ENCODE measurements around the gene LCE2D.

DNA sequence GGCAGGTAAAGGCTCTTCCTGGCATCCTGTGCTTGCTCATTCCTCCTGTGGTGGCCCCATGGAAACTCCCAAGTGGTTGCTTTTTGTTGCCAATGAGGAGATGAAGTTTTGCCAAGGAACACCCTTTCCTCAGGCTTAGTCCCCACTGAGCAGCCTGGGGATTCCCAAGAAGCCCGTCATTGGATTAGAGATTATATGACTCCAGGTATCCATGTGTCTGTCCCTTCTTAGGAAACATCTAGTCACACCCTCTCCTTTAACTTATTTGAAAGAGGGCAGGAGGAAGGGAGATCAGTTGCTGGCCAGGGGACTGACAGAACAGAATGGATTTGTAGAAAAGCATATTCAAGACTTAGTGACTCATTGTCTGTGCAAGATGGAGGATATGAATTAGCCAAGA lies 36.4 kb upstream of the LCE2D start:
- TF ChIP-seq, protein P1, sequence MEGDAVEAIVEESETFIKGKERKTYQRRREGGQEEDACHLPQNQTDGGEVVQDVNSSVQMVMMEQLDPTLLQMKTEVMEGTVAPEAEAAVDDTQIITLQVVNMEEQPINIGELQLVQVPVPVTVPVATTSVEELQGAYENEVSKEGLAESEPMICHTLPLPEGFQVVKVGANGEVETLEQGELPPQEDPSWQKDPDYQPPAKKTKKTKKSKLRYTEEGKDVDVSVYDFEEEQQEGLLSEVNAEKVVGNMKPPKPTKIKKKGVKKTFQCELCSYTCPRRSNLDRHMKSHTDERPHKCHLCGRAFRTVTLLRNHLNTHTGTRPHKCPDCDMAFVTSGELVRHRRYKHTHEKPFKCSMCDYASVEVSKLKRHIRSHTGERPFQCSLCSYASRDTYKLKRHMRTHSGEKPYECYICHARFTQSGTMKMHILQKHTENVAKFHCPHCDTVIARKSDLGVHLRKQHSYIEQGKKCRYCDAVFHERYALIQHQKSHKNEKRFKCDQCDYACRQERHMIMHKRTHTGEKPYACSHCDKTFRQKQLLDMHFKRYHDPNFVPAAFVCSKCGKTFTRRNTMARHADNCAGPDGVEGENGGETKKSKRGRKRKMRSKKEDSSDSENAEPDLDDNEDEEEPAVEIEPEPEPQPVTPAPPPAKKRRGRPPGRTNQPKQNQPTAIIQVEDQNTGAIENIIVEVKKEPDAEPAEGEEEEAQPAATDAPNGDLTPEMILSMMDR (IDR thresholded peaks at IDR 0.05): no peak
- no peak for TF ChIP-seq ZFX (IDR thresholded peaks at IDR 0.05; ENCODE audit: borderline replicate concordance)
